NCI-H1105 (cell line): ENCODE data around the gene MBNL1.
A peak's percentile ranks its signal among the peaks of the same experiment; 100 is the strongest.

Source experiments
- DNase-seq: peaks from one replicate; lab custom pipeline; 2025; lab: John Stamatoyannopoulos, UW

Gene MBNL1

DNA sequence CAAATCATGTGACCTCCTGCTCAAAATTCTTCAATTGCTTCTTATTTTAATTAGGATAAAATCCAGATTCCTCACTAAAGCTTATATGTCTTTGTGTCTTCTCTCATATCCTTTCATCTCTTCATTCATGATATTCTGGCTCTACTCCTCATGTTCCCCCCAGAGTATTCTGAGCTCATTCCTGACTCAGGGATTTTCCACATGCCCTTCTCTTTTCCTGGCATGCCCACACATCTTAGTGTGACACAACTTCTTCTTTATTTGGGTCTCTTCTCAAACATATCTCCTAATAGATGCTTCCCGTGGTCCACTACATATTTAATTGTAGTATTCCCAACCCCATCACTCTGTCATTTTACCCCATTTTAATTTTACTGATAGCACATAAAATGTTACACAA, 15.2 kb upstream of the MBNL1 start:
- no peak for DNase-seq

DNA sequence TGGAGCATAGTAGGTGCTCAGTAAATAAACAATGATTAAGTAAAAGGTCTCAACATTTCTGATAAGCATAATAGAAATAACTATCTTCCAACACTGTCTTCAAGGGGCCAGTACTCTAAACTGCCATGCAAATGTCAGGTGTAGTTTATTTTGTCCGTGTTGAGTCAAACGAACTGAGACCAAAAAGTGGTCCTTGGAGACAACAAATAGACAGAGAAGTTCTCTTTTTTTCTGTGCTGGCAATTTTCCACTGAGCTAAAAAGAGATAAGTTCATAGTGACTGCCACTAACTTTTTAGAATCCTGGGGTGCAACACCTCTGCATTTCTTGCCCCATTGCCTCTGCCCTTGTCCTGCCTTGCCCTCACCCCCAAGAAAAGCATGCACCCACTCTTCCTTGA, 14.7 kb upstream of the MBNL1 start:
- DNase-seq = no peak

DNA sequence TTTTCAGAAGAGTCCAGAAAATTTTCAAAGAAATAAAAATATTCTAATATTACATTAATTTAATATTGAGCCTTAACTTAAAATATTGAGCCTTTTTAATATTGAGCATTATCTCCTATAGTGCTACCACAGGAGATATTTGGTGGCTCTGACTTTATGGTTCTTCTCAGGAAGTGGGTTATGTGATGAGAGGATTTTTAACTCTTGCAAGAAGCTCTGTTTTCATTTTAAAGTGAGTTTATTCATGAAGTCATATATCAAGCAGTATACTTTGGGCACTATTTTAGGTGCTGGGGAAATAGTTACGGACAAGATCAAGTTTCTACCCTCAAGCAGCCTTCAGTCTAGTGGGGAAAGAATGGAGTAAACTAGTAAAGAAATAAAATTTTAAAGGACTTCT, 13.4 kb upstream of the MBNL1 start:
- DNase-seq = no peak

DNA sequence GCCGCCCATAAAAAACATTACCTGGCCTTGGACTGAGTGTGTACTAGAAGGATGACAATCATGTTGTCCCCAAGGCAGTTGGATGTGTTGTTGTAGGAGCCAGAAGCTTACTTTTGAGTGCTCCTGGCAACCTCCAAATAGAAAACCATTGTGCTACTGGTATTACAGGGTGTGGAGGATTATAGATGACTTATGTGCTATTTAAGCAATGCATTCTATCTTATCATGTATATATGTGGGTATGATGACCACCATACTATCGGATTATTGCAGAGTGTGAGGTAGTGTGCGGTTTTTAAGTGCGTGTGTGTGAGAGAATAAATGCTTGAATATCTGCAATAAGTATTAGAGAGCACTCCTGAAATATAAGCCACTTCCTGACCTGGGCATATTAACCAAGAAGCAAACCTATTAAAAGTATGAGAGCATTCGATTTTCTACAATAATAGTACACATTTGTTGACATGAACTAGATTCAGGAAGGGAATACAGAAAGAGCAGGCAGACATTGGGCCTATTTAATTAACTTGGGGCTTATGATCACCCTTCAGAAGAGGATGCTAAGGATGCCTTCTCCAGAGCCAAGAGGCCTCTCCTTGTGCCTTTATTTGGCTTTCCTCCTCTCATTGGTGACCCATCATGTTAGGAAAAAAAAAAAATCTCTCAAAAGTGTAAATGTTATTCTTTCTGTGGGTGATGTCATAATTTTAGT, 11.7 kb upstream of the MBNL1 start:
- DNase-seq = no peak

DNA sequence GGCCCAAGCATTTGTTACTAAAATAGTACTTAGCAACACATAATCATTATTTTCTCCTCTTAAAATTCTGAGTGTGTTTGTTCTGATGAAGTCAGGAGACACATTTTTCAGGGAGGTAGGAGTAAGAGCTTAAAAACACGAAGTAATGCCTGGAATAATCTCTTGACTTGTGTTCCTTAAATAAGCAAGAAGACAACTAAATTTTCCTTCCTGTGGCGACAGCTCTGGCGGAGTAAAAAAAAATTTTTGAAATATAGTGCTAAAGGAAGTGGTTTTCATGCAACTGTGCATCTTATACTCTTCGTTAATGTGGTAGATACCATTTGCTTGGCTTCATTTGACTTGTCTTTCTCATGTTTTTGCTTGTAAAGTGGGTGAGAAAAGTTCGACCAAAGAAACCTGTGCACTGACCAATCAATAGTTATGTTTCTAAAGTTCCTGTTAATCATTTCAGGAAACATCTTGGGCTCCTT, 11.1 kb upstream of the MBNL1 start:
- no peak for DNase-seq

DNA sequence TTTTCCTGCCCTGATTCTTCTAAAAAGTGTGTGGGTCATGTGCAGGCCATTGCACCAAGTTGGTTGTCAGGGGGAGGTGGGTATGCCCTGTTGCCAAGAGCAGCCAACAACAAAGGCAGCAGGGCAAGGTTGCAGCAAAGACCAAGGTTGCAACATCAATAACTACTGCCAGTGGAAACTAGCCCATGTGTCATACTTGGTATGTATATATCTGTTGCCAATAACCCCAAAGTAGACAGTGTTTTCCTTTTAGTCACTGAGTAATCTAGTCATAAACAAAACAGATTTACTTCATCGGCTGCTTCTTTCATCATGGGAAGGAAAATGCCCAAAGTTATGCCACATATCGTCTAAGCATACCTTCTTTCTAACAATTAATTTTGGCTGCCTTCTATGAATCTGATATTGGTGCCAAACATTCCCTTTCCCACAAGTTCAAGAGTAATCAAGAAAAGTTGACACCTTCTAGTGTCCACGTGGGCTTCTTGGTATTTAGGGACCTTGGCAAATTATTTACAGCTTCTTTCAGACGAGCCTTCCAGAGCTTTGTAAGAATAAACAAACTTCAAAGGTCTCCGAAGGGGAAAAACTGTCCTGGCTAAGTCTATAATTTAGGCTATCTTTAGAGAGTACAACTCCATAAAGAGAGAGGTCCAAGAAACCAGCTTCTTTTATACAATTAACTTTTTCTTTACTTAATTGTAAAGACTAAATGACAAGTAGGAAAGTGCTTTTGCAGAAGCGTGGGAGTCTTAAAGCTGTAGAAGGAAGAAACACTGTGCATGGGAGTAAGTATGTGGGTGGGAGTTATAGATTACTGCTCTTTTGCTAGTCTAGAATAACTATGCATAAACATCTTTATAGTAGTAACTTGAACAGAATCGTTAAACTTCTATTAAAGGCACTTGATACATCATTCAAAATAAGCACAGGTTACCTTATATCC, 10.0 kb upstream of the MBNL1 start:
- DNase-seq = no peak

DNA sequence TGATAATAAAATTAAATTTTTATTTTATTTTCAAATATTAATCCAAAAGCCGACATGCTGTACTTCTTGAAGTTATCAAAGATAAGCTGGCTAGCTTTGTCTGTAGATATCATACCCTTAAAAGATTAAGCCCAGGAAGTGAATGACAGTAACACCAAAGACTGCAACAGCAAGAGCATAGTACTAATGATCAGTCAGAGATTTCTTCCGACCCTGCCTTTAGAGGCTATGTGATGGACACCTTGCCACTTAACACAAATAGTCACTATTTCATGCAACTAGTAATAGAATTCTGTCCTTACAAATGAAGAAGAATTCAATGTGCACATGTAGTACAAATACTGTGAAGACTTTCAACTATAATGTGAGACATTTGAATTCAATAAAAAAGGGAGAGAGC, 9.3 kb upstream of the MBNL1 start:
- DNase-seq = no peak

DNA sequence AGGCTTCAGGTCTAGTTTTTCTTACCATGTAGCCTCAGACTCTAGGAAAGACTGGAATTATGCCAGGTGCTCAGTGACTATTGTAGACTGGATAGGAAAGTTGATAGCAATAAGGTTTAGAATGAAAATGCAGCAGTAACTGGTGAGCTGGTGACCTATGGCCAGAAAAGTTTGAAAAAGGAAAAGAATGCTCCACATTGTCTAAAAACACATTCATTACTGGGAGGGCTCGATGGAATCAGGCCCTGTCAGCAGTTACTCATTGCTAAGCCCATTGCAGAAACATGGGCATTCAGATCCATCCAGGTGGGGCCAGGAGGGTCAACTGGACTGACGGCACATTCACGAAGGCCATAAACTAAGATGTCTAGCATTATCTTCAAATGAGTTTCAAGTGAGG, 8.7 kb upstream of the MBNL1 start:
- no peak for DNase-seq

DNA sequence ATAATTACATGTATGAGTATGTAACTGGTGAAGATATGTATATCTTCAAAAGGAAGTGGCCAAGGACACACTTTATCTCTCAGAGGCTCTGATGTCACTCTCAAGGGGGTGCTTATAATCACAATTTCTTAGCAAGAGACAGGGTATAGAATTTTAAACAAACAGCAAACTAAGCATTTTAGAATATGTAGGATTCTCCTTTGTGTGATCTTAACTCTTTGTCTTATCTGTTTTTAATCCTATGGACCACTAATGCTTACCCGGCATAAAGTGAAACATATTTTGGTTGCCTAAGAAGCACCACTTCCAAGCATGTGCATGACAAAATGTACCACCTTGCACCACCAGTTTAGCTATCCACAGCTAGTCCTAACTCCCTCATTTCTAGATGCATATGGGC, 8.2 kb upstream of the MBNL1 start:
- no peak for DNase-seq

DNA sequence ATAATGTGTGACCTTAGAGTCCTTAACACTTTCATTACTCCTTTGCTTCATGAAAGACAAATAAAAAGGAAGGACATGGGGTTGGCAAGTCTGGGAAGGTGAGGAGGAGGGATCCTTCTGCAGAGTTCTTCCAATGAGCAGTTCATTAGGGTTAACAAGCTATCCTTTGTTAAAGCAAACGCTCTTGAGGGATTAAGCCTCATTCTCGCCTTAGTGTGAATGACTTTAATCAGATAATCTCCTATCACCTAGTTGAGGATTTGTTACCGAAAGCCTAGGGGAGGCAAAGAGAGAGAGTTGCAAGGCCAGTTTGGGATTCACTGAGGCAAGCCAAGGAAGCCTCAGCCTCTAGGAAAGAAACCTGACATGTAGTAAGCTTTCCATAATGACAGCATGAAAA, 7.4 kb upstream of the MBNL1 start:
- no peak for DNase-seq

DNA sequence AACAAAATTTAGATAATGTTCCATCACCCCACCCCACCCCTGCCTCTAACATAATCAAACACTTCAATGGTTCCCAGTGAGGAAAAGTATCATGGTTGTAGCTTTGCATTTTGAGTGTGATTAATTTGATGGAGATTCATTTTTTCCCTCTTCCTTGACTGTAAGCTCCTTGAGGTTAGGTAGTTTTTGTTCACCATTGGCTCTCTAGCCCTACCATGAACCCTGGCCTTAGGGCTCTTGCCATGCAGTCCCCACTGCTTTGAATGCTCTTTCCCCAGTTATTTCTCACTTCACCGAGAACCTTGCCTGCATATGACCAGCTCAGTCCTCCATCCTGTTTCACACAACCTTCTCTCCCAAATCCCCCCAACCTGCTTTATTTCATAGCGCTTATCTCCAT, 5.0 kb upstream of the MBNL1 start:
- no peak for DNase-seq

DNA sequence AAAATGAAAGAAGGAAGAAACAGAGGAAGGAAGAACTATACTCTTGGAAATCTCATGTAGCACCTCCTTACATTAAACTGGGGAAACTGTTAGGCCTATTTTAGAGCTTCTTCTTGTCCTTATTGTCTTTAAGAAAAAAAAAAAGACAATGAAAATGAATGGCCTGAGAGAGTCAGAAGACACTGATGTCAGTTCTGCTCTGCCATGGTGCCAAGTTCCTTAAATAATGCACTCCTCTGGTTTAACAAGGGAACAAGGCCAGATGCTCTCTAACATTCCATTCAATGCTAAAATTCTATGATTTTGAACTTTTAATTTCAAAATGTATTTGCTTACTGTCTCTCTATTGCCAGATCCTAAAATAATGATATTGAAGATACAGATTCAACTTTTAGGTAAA, 4.4 kb upstream of the MBNL1 start:
- DNase-seq = no peak

DNA sequence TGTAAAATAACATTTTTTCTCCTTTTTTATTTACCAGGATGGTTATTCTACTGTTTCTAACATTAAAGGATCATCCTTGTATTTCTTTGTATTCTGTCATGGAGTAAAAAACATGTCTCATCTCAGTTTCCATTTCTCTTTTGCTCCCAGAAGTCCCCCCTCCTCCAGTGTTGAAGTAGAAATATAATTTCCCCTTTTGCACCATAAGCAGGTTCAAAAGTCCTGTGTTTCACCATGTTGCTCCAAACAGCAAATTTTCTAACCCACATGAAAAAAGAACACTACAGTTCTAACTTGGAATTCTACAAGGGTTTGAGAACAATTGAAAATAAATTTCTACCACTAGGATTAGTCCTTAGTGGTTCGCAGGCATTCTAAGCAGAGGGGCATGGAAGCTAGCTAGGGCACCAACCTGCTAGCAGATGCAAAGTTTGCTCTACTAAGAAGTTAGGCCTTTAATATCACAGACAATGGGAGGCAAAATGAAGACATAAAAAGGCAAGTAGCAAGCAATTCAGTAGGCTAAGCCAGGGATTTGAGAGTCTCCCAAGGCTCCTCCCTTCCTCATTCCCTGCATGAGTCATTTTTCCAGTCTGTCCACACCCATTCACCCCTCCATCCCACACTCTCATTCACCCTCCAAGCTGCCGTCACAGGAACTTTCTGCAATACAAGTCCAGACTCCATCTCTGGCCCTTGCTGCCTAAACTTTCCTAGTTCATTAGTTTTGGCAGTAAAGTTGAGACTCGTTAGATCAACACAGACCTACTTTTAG, 2.3 kb upstream of the MBNL1 start:
- DNase-seq = no peak

DNA sequence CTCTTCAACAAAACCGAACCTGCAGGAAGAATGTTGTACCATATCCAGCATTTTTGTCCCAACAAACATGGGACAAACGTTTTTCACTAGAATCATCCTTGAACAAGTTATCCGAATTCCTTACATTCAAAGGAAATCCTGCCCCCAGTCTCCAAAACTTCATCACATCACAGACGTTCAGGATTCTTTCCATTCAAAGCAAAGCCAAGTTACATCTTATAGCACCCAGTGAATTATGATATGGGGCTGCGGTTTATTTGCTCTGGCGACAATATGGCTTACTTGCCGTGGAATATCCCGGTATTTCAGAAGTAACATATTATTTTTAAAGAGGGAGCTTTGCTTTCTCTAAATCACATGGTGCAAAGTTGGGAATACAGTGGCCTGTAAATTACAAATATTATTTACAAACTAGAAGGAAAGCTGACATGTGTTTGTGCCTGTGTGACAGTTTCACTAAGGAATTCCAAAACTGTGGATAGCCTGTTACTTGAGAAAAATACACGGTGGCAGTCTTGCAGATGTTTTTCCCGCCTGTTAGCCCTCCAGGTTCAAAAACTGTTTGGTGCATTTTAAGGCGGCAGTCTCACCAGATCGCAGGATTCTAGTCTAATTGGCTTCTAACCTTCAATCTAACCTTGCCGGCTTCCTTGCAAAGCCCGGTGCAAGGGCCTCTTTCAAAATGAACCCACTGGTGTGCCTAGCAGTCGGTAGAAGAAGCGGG, 736 bp upstream of the MBNL1 start:
- DNase-seq = no peak

DNA sequence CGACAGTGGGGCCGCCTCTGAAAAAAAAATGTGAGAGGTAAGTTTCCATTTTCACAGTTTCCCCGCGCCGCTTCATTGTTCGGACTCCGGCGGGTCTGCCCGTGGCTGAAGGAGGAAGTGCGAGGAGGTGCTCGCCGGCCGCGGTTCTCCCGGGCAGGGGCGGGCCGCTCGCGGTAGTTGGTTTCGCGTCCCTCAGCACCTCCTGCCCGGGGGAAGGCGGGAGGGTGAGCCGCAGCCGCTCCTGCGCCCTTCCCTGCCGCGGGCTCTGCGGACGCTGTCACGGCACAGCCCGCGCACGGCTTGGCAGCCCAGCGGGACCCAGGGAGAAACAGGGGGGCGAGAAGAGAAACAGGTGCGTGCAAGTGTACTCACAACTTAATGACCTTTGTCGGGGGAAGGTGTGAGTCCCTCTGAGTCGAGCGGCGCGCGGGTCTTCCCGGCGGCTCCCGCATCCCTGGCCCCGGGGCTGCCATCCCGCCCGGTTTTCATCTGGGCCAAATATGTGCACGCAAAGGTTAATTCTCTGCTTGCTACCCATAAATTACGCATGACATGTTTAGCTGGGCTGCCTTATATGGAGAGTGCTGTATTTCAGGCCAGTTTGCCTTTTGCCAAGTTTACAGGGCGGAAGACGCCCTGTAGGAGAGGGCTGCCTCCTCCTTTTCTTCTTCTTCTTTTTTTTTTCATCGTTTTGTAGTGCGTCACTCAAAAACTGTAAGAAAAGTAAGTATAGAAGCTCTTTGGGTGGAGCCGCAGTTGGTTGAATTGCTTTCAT, 514 bp downstream of the MBNL1 start:
- DNase-seq = peak; percentile 84

DNA sequence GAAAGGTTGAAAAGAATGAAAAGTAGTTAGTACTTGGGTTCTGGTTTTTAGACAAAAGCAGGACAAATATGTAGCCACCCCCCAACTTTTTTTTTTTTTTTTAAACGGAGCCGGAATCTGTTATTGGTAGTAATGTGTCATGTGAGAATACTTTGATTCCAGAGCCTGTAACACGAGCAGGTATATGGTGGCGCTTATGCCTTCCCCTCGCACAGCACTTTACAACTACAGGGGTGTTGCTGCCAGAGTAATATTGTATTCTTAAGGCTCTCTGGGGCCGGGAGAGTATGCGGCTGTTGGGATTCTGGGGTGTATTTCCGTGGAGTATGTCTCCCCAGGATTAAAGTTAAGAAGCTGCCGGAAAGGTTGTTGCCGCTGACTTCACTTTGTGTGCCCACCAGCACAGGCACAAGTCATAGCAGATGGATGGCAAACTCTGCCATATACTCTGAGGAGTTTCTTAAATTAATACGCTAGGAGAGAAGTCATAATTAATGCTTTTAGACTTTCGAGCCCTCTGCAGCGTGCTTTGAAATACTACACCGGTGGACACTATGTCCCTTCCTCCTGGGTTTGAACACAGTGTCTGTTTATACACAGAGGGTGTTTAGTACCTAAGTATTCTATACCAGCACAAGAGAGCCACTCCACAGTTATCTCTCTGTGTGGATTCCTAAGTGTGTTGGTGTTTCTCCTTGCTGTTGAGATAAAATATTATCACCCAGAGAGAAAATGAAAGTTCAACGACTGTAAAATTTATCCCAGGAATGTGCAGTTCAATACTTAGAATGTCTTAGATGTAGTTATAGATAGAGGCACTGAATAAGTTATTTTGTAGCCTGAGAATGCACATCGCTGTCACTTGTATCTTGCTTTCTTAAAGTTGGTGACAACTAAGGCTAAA, 1.4 kb downstream of the MBNL1 start:
- DNase-seq = peak; percentile 75

DNA sequence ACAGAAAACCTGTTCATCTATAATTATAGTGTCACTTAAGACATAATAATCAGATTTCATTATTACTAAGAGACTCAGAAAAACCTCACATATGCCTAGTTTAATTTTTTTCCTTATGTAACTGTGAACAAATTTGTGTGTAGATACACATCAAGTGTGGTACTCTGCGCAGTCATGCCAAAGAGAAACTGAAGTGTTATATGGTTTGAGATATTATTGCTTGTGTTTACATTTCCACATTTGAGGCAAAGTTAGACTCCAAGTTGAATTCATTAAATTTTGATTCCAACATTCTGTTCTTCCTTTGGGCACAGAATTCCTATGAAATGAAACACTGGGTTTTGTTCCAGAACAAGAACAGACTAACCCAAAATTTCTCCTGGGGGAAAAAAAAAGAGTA, 2.2 kb downstream of the MBNL1 start:
- DNase-seq = no peak

DNA sequence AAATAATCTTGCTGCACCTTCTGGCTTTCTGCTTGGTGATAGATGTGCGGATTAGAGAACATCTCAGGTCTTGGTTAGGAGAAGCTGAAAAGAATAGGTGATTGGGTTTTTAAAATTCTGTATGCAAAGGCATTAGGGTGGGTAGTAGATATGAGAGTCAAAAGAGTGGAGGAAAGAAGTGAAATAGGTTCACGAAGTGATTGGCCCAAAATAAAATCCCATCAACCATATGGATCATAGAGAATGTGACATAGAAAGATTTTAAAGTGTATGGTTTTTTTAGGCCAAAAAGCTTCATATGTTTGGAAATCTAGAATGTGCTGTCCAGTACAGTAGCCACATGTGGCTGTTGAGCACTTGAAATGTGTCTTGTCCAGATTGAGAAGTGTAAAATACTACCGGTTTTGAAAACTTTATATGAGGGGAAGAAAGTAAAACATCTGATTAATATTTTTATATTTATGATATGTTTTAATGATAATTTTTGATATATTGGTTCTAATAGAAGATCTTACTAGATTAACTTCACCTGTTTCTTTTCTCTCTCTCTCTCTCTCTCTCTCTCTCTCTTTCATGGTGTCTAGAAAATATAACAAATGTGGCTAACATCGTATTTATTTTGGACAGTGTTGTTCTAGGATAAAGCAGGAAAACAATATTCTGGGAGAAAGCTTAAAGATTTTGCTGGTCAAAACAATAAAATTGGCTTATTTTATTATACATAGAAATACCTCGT, 2.9 kb downstream of the MBNL1 start:
- no peak for DNase-seq

DNA sequence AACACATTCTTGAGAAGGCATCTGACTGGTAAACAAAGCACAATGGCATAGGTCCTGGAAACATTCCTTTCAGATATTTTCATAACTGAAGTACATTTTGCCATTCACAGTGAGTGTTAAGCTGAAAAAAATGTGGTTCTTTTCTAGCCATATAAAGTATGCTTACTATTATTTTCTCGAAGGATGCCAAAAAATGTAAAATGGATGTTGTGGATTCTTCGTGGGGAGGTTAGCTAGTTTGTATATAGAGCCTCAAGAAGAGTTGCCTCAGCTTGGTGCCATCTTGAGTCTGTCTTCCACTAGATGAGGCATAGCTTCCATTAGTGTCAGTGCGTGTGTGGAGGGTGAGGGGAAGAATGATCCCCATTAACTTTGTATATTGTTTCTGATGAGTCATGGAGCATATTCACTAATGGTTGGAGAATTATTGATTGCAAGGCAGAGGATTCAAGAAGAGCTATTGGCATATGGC, 4.1 kb downstream of the MBNL1 start:
- DNase-seq = no peak
